Neuronal stem cell (in vitro differentiated cells): ENCODE measurements around the gene MFAP2.

Source experiments
- DNase-seq: peaks from one replicate; pipeline ENCODE4 v3.0.0-alpha.2; 2013; ENCODE audit warnings: low spot score
- H2AFZ ChIP-seq: one replicate; pipeline ENCODE4 v1.6.1; 2013; ENCODE audit warnings: mild to moderate bottlenecking, low read length, inconsistent platforms
- H2AK5ac ChIP-seq: 2 replicates; pipeline ENCODE4 v1.6.1; 2013; ENCODE audit warnings: low read depth, mild to moderate bottlenecking, inconsistent platforms, low read length, moderate library complexity, mixed read lengths
- H2BK120ac ChIP-seq: 2 replicates; pipeline ENCODE4 v1.6.1; 2013; ENCODE audit warnings: low read depth, mild to moderate bottlenecking, inconsistent platforms, low read length, moderate library complexity, mixed read lengths
- H2BK12ac ChIP-seq: one replicate; pipeline ENCODE4 v1.6.1; 2013; ENCODE audit warnings: low read length, inconsistent platforms
- H2BK15ac ChIP-seq: 2 replicates; pipeline ENCODE4 v1.6.1; 2013; ENCODE audit warnings: mild to moderate bottlenecking, low read length, inconsistent platforms, mixed read lengths
- H2BK5ac ChIP-seq: one replicate; pipeline ENCODE4 v1.6.1; 2013; ENCODE audit warnings: inconsistent platforms, mild to moderate bottlenecking, low read length, moderate library complexity
- H3K14ac ChIP-seq: one replicate; pipeline ENCODE4 v1.6.1; 2013; ENCODE audit warnings: low read length, inconsistent platforms
- H3K18ac ChIP-seq: 2 replicates; pipeline ENCODE4 v1.6.1; 2013; ENCODE audit warnings: low read length, inconsistent platforms
- H3K23ac ChIP-seq: 2 replicates; pipeline ENCODE4 v1.6.1; 2013; ENCODE audit warnings: low read depth, mild to moderate bottlenecking, mixed read lengths, low read length, inconsistent platforms; ENCODE audit not compliant: poor library complexity
- H3K27ac ChIP-seq: replicated peaks from 3 replicates; pipeline ENCODE4 v1.5.1; 2013; ENCODE audit warnings: low read length, inconsistent platforms
- H3K27me3 ChIP-seq, 3 experiments: 2 replicates each; pipeline ENCODE4 v1.6.1; 2013; ENCODE audit warnings: low read length in 3 of 3, mild to moderate bottlenecking in 2 of 3, inconsistent platforms in 1 of 3, low read depth in 1 of 3, mixed read lengths in 1 of 3, moderate library complexity in 1 of 3; ENCODE audit not compliant: control insufficient read depth in 3 of 3, insufficient read depth in 3 of 3
- H3K36me3 ChIP-seq, 2 donors: replicated peaks in 1 of 2; 2 replicates each; pipeline ENCODE4 v1.6.1; 2013; ENCODE audit warnings: low read length in 2 of 2; ENCODE audit not compliant: control insufficient read depth in 2 of 2, insufficient read depth in 2 of 2
- H3K4ac ChIP-seq: 2 replicates; pipeline ENCODE4 v1.6.1; 2013; ENCODE audit warnings: inconsistent platforms, mild to moderate bottlenecking, low read length, moderate library complexity
- H3K4me1 ChIP-seq, 2 donors: 1 replicate in 1 of 2; 2 replicates in 1 of 2; pipeline ENCODE4 v1.6.1; 2013; ENCODE audit warnings: low read length in 2 of 2, low read depth in 1 of 2; ENCODE audit not compliant: control insufficient read depth in 2 of 2, insufficient read depth in 1 of 2
- H3K4me2 ChIP-seq: one replicate; pipeline ENCODE4 v1.6.1; 2013; ENCODE audit warnings: mild to moderate bottlenecking, low read length, inconsistent platforms; ENCODE audit not compliant: insufficient read depth, poor library complexity, severe bottlenecking
- H3K4me3 ChIP-seq, 2 donors: 2 replicates each; pipeline ENCODE4 v1.5.1; 2013; ENCODE audit warnings: low read length in 2 of 2, mild to moderate bottlenecking in 2 of 2, inconsistent platforms in 1 of 2, moderate library complexity in 1 of 2
- H3K79me1 ChIP-seq: one replicate; pipeline ENCODE4 v1.6.1; 2013; ENCODE audit warnings: low read depth, mild to moderate bottlenecking, inconsistent platforms, low read length, moderate library complexity
- H3K9ac ChIP-seq: one replicate; pipeline ENCODE4 v1.6.1; 2013; ENCODE audit warnings: mild to moderate bottlenecking, low read depth, low read length, inconsistent platforms; ENCODE audit not compliant: poor library complexity
- H3K9me3 ChIP-seq, 2 donors: replicated peaks in 1 of 2; 2 replicates each; pipeline versions ENCODE3 to v1.6.1; 2013; ENCODE audit warnings: low read length in 2 of 2, mild to moderate bottlenecking in 2 of 2, inconsistent platforms in 1 of 2, low read depth in 1 of 2, mixed read lengths in 1 of 2, moderate library complexity in 1 of 2; ENCODE audit not compliant: control insufficient read depth in 2 of 2, insufficient read depth in 1 of 2
- H4K8ac ChIP-seq: one replicate; pipeline ENCODE4 v1.6.1; 2013; ENCODE audit warnings: low read depth, mild to moderate bottlenecking, inconsistent platforms, low read length, moderate library complexity
- H4K91ac ChIP-seq: one replicate; pipeline ENCODE4 v1.6.1; 2013; ENCODE audit warnings: low read length, low read depth, mild to moderate bottlenecking, inconsistent platforms; ENCODE audit not compliant: poor library complexity
- WGBS, 2 donors: extraction: QIAGEN DNeasy Blood & Tissue Kit; methylation state at CpG; one replicate each; pipeline ENCODE4 v1.1.7; 2013; ENCODE audit warnings: missing lambda C conversion rate in 2 of 2, mixed read lengths in 1 of 2; ENCODE audit not compliant: insufficient read length in 2 of 2, insufficient replicate concordance in 1 of 2; ENCODE audit errors: extremely low coverage in 2 of 2; 5-methylcytosine and 5-hydroxymethylcytosine counted together

The MFAP2 gene

GRCh38 chr1:17002524-17002902 is 22.1 kb upstream of the MFAP2 start:
- no peak overlapping the region for H3K27ac ChIP-seq
- no peak overlapping the region for H3K18ac ChIP-seq
- DNase-seq: no peak
- H4K91ac ChIP-seq: no peak overlapping the region
- peaks cover 2% of the 10 kb centered on the region for H3K79me1 ChIP-seq
- H3K14ac ChIP-seq: no peak overlapping the region
- H3K9me3 ChIP-seq: no peaks in the 10 kb centered on the region
- H4K8ac ChIP-seq: no peak overlapping the region
- H2AK5ac ChIP-seq: no peak overlapping the region
- H2BK12ac ChIP-seq: no peak overlapping the region
- H3K27me3 ChIP-seq: no peaks in the 10 kb centered on the region
- H3K4me3 ChIP-seq: no peak overlapping the region
- no peak overlapping the region for H3K4ac ChIP-seq
- peaks cover 25 to 47% of the 10 kb centered on the region in 2 donors for H3K36me3 ChIP-seq
- no peak overlapping the region for H2BK5ac ChIP-seq
- no peak overlapping the region for H3K4me2 ChIP-seq
- no peak overlapping the region for H2AFZ ChIP-seq
- H3K9ac ChIP-seq: peak overlapping the region; percentile 44
- no peaks in the 10 kb centered on the region for H3K4me1 ChIP-seq
- no peak overlapping the region for H2BK120ac ChIP-seq
- no peak overlapping the region for H3K23ac ChIP-seq
- H2BK15ac ChIP-seq: no peak overlapping the region
- WGBS, 2 donors: no CpG with 5 or more reads among the region's 4 CpGs

GRCh38 chr1:17001760-17002523 is 21.5 kb upstream of the MFAP2 start:
- peaks cover 2% of the 10 kb centered on the region for H3K79me1 ChIP-seq
- H2BK5ac ChIP-seq: no peak overlapping the region
- H3K18ac ChIP-seq: no peak overlapping the region
- no peaks in the 10 kb centered on the region for H3K9me3 ChIP-seq
- no CpG with 5 or more reads among the region's 19 CpGs for WGBS, 2 donors
- no peak overlapping the region for H4K91ac ChIP-seq
- no peak overlapping the region for H2BK15ac ChIP-seq
- H3K27me3 ChIP-seq: no peaks in the 10 kb centered on the region
- H4K8ac ChIP-seq: no peak overlapping the region
- no peak overlapping the region for H2BK12ac ChIP-seq
- peak overlapping the region in 1 of 2 donors; percentile 30 for H3K4me3 ChIP-seq
- no peaks in the 10 kb centered on the region for H3K4me1 ChIP-seq
- no peak overlapping the region for H3K4me2 ChIP-seq
- H2AK5ac ChIP-seq: no peak overlapping the region
- no peak overlapping the region for H3K4ac ChIP-seq
- peaks cover 28 to 47% of the 10 kb centered on the region in 2 donors for H3K36me3 ChIP-seq
- no peak overlapping the region for H2AFZ ChIP-seq
- DNase-seq: no peak
- no peak overlapping the region for H3K23ac ChIP-seq
- H2BK120ac ChIP-seq: no peak overlapping the region
- no peak overlapping the region for H3K14ac ChIP-seq
- no peak overlapping the region for H3K27ac ChIP-seq
- H3K9ac ChIP-seq: no peak overlapping the region

GRCh38 chr1:16999863-17000262 is 19.4 kb upstream of the MFAP2 start:
- no peak overlapping the region for H2BK120ac ChIP-seq
- H3K4ac ChIP-seq: no peak overlapping the region
- no peak overlapping the region for H4K8ac ChIP-seq
- WGBS, 2 donors: no CpG with 5 or more reads among the region's 8 CpGs
- H3K4me3 ChIP-seq: no peak overlapping the region
- no peaks in the 10 kb centered on the region for H3K4me1 ChIP-seq
- H2BK5ac ChIP-seq: no peak overlapping the region
- H3K4me2 ChIP-seq: no peak overlapping the region
- no peak overlapping the region for H4K91ac ChIP-seq
- H2BK15ac ChIP-seq: no peak overlapping the region
- no peak overlapping the region for H2AK5ac ChIP-seq
- H3K14ac ChIP-seq: no peak overlapping the region
- no peak overlapping the region for H3K23ac ChIP-seq
- no peak for DNase-seq
- no peak overlapping the region for H3K18ac ChIP-seq
- no peak overlapping the region for H2BK12ac ChIP-seq
- no peak overlapping the region for H3K9ac ChIP-seq
- H2AFZ ChIP-seq: no peak overlapping the region
- H3K79me1 ChIP-seq: peaks cover 4% of the 10 kb centered on the region
- H3K9me3 ChIP-seq: no peaks in the 10 kb centered on the region
- peaks cover 26 to 46% of the 10 kb centered on the region in 2 donors for H3K36me3 ChIP-seq
- H3K27ac ChIP-seq: no peak overlapping the region
- H3K27me3 ChIP-seq: no peaks in the 10 kb centered on the region

GRCh38 chr1:16998589-16998988 is 18.2 kb upstream of the MFAP2 start:
- Histone ChIP-seq H2BK12ac (no peak overlapping the region), H3K18ac (no peak overlapping the region), H4K8ac (no peak overlapping the region), H2BK5ac (no peak overlapping the region), H3K79me1 (peaks cover 4% of the 10 kb centered on the region), H3K4me3 (no peak overlapping the region), H3K9ac (no peak overlapping the region), H3K4me1 (no peaks in the 10 kb centered on the region), H2AK5ac (no peak overlapping the region), H3K9me3 (no peaks in the 10 kb centered on the region), H3K14ac (no peak overlapping the region), H2AFZ (no peak overlapping the region), H3K4me2 (no peak overlapping the region), H3K4ac (no peak overlapping the region), H2BK120ac (no peak overlapping the region), H3K27ac (no peak overlapping the region), H3K27me3 (no peaks in the 10 kb centered on the region), H3K23ac (no peak overlapping the region), H4K91ac (no peak overlapping the region), H2BK15ac (no peak overlapping the region), H3K36me3 (peaks cover 19 to 35% of the 10 kb centered on the region in 2 donors)
- WGBS, 2 donors: no CpG with 5 or more reads among the region's 10 CpGs
- DNase-seq: no peak
